ENCODE data around the gene TENM4.
"Not testable (repeated sequence)": the region's sequence is repeated elsewhere in the genome, so short reads cannot be mapped to it uniquely, and the experiment has no call there.

The TENM4 gene

GRCh38 chr11:79196950-79197349 is 243.9 kb downstream of the TENM4 start:
- no peak for TF ChIP-seq POLR2AphosphoS5 (IDR thresholded peaks at IDR 0.05; ENCODE audit: borderline replicate concordance, low read depth, low read length)
- no peak for TF ChIP-seq EZH2 (IDR thresholded peaks at IDR 0.05)
- no peak for TF ChIP-seq FOXP2 (optimal IDR thresholded peaks at IDR 0.05; ENCODE audit: control extremely low read depth, extremely low read length, insufficient read depth)
- DNase-seq (ENCODE audit: low read depth, low spot score), result no peak
- Histone ChIP-seq H3K9ac (ENCODE audit: insufficient read length) (no peak overlapping the region), H3K4me3 (no peak overlapping the region), H3K27ac (no peak overlapping the region), H3K9me3 (ENCODE audit: low read depth, low read length) (no peaks in the 10 kb centered on the region), H3K36me3 (ENCODE audit: insufficient read depth, low read length) (no peaks in the 10 kb centered on the region)

DNA sequence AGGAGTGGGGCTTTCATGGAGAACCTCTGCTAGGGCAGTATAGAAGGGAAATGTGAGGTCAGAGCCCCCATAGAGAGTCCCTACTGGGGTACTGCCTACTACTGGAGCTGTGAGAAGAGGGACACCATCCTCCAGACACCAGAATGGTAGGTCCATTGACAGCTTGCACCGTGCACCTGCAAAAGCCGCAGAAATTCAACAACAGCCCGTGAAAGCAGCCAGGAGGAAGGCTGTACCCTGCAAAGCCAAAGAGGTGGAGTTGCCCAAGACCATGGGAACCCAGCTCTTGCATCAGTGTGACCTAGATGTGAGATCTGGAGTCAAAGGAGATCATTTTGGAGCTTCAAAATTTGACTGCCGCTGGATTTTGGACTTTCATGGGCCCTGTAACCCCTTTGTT is 245.6 kb downstream of the TENM4 start:
- Histone ChIP-seq H3K9ac (ENCODE audit: insufficient read length) (no peak overlapping the region), H3K27ac (no peak overlapping the region), H3K4me3 (no peak overlapping the region), H3K36me3 (ENCODE audit: insufficient read depth, low read length) (no peaks in the 10 kb centered on the region), H3K9me3 (ENCODE audit: low read depth, low read length) (no peaks in the 10 kb centered on the region)
- no peak for DNase-seq (ENCODE audit: low read depth, low spot score)
- no peak for TF ChIP-seq POLR2AphosphoS5 (IDR thresholded peaks at IDR 0.05; ENCODE audit: borderline replicate concordance, low read depth, low read length)
- no peak for TF ChIP-seq FOXP2 (optimal IDR thresholded peaks at IDR 0.05; ENCODE audit: control extremely low read depth, extremely low read length, insufficient read depth)
- TF ChIP-seq EZH2 (IDR thresholded peaks at IDR 0.05), result no peak

DNA sequence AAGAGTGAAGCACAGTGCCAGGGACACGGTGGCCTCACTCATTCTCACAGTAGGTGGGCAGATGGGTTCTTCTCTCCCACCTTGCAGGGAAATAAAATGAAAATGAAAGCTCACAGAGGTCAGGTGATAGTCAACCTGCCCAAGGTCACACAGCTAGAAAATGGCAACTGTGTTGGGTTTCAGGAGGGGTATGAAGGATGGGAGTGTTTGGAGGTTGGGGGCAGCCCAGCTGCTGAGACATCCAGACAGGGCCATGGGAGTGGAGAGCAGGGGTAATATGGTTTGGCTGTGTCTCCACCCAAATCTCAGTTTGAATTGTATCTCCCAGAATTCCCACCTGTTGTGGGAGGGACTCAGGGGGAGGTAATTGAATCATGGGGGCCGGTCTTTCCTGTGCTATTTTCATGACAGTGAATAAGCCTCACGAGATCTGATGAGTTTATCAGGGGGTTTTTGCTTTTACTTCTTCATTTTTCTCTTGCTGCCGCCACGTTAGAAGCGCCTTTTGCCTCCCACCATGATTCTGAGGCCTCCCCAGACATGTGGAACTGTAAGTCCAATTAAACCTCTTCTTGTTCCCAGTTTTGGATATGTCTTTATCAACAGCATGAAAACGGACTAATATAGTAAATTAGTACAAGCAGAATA is 247.0 kb downstream of the TENM4 start:
- no peak overlapping the region for H3K9ac ChIP-seq (ENCODE audit: insufficient read length)

GRCh38 chr11:79192836-79193235 is 248.0 kb downstream of the TENM4 start:
- no peak overlapping the region for H3K27ac ChIP-seq
- H3K4me3 ChIP-seq, result no peak overlapping the region
- H3K9me3 ChIP-seq (ENCODE audit: low read depth, low read length), result no peaks in the 10 kb centered on the region
- no peaks in the 10 kb centered on the region for H3K36me3 ChIP-seq (ENCODE audit: insufficient read depth, low read length)
- no peak overlapping the region for H3K9ac ChIP-seq (ENCODE audit: insufficient read length)
- no peak for DNase-seq (ENCODE audit: low read depth, low spot score)
- TF ChIP-seq POLR2AphosphoS5 (IDR thresholded peaks at IDR 0.05; ENCODE audit: borderline replicate concordance, low read depth, low read length), result no peak
- TF ChIP-seq EZH2 (IDR thresholded peaks at IDR 0.05), result no peak
- TF ChIP-seq FOXP2 (optimal IDR thresholded peaks at IDR 0.05; ENCODE audit: control extremely low read depth, extremely low read length, insufficient read depth), result no peak

More for the DNA sequence above, 247.0 kb downstream of the TENM4 start:
- DNase-seq (ENCODE audit: low read depth, low spot score), result no peak
- H3K36me3 ChIP-seq (ENCODE audit: insufficient read depth, low read length), result no peaks in the 10 kb centered on the region
- H3K4me3 ChIP-seq, result no peak overlapping the region
- TF ChIP-seq FOXP2 (optimal IDR thresholded peaks at IDR 0.05; ENCODE audit: control extremely low read depth, extremely low read length, insufficient read depth) (no peak), EZH2 (IDR thresholded peaks at IDR 0.05) (no peak), POLR2AphosphoS5 (IDR thresholded peaks at IDR 0.05; ENCODE audit: borderline replicate concordance, low read depth, low read length) (no peak)
- no peak overlapping the region for H3K27ac ChIP-seq
- no peaks in the 10 kb centered on the region for H3K9me3 ChIP-seq (ENCODE audit: low read depth, low read length)

GRCh38 chr11:79191716-79192115 is 249.1 kb downstream of the TENM4 start:
- DNase-seq (ENCODE audit: low read depth, low spot score); H3K4me3 ChIP-seq; H3K9me3 ChIP-seq (ENCODE audit: low read depth, low read length); H3K36me3 ChIP-seq (ENCODE audit: insufficient read depth, low read length); H3K27ac ChIP-seq; H3K9ac ChIP-seq (ENCODE audit: insufficient read length): not testable (repeated sequence)

- not testable (repeated sequence) for H3K4me3 ChIP-seq; H3K27ac ChIP-seq; H3K9me3 ChIP-seq (ENCODE audit: low read depth, low read length); H3K36me3 ChIP-seq (ENCODE audit: insufficient read depth, low read length); DNase-seq (ENCODE audit: low read depth, low spot score); H3K9ac ChIP-seq (ENCODE audit: insufficient read length)
Measured at GRCh38 chr11:79190553-79190952, 250.3 kb downstream of the TENM4 start.

DNA sequence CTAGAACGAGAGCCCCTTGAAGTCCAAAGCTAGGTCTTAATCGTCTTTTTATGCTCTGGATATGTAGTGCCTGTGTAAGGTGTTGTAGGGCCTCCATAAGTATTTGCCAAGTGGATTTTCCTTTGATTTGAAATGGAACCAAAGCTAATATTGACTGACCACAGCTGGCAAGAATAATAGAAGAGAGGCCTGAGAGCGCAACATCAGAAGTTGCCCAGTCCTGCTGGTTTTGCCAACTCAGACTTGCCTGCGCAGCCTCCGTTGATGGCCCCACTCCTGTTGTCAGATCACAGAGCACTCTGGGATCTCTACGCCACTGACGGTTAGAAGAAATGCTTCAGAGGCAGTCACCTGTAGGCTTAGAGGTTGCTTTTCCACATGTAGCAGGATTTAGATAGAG is 251.2 kb downstream of the TENM4 start:
- Histone ChIP-seq H3K9me3 (ENCODE audit: low read depth, low read length) (no peaks in the 10 kb centered on the region), H3K9ac (ENCODE audit: insufficient read length) (no peak overlapping the region), H3K4me3 (no peak overlapping the region), H3K27ac (no peak overlapping the region), H3K36me3 (ENCODE audit: insufficient read depth, low read length) (no peaks in the 10 kb centered on the region)
- TF ChIP-seq FOXP2 (optimal IDR thresholded peaks at IDR 0.05; ENCODE audit: control extremely low read depth, extremely low read length, insufficient read depth), result no peak
- DNase-seq (ENCODE audit: low read depth, low spot score), result no peak

DNA sequence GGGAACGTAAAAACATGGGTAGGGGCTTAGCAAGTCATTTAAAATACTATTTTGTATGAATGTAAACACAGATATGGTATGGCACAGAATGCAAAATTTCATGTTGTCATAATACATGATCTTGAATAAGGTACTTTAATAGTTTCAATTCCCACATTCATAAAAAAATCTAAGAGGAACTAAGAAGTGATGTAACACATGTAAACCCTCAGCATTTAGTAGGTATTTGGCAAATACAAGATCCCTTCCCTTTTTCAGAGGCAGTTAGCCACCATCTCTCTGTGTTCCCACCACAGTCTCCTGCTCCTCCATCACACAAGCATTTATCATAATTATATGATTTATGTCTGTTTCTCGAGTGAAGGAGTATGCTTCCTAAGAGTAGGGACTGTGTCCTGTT is 251.8 kb downstream of the TENM4 start:
- H3K27ac ChIP-seq, result no peak overlapping the region
- no peaks in the 10 kb centered on the region for H3K9me3 ChIP-seq (ENCODE audit: low read depth, low read length)
- no peak for DNase-seq (ENCODE audit: low read depth, low spot score)
- no peak overlapping the region for H3K9ac ChIP-seq (ENCODE audit: insufficient read length)
- no peak overlapping the region for H3K4me3 ChIP-seq
- TF ChIP-seq FOXP2 (optimal IDR thresholded peaks at IDR 0.05; ENCODE audit: control extremely low read depth, extremely low read length, insufficient read depth) (no peak), EZH2 (IDR thresholded peaks at IDR 0.05) (no peak), POLR2AphosphoS5 (IDR thresholded peaks at IDR 0.05; ENCODE audit: borderline replicate concordance, low read depth, low read length) (no peak)
- no peaks in the 10 kb centered on the region for H3K36me3 ChIP-seq (ENCODE audit: insufficient read depth, low read length)

- no peaks in the 10 kb centered on the region for H3K9me3 ChIP-seq (ENCODE audit: low read depth, low read length)
- H3K9ac ChIP-seq (ENCODE audit: insufficient read length), result no peak overlapping the region
- H3K36me3 ChIP-seq (ENCODE audit: insufficient read depth, low read length), result no peaks in the 10 kb centered on the region
- no peak overlapping the region for H3K4me3 ChIP-seq
- no peak for TF ChIP-seq POLR2AphosphoS5 (IDR thresholded peaks at IDR 0.05; ENCODE audit: borderline replicate concordance, low read depth, low read length)
- no peak for TF ChIP-seq EZH2 (IDR thresholded peaks at IDR 0.05)
- no peak for TF ChIP-seq FOXP2 (optimal IDR thresholded peaks at IDR 0.05; ENCODE audit: control extremely low read depth, extremely low read length, insufficient read depth)
- DNase-seq (ENCODE audit: low read depth, low spot score), result no peak
- H3K27ac ChIP-seq, result no peak overlapping the region
Measured at GRCh38 chr11:79186669-79187068, 254.2 kb downstream of the TENM4 start.
